Measurements from ENCODE around the gene RBM19. TPM values are rescaled to one million over a fixed set of nuclear protein-coding genes. Genes with fewer than 3 reads are reported as not detected.

Gene RBM19
- total and polyA plus RNA-seq, 2 of the 4 experiments (the other 2 are of a cell fraction) = 18.7 to 19.2 TPM

DNA sequence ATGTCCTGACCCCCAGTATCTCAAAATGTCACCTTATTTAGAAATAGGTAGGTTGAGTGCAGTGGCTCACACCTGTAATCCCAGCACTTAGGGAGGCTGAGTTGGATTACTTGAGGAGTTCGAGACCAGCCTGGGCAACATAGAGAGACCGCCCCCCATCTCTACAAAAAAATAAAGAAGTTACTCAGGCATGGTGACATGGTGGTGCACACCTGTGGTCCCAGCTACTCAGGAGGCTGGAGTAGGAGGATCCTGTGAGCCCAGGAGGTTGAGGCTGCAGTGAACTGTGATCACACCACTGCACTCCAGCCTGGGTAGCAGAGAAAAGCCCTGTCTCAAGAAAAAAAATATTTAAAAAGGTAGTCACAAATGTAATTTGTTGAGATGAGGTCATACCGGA lies 27.9 kb upstream of the RBM19 start:
- Histone ChIP-seq H4K5ac (ENCODE audit: low read depth, low read length) (no peak overlapping the region), H2BK120ac (ENCODE audit: low read depth, low read length) (no peak overlapping the region), H3K56ac (ENCODE audit: extremely low read depth, insufficient read depth, low read length) (no peak overlapping the region), H2AFZ (replicated peaks; ENCODE audit: low read length, poor library complexity) (no peak overlapping the region), H3K9ac (ENCODE audit: low read depth, low read length) (no peak overlapping the region), H4K91ac (ENCODE audit: insufficient read depth, low read depth, low read length) (no peak overlapping the region), H3K4me1 (ENCODE audit: control insufficient read depth, insufficient read depth, low read length) (no peaks in the 10 kb centered on the region), H2AK9ac (replicated peaks; ENCODE audit: low read depth, low read length, poor library complexity) (no peak overlapping the region), H3K4me3 (ENCODE audit: insufficient read depth, low read depth, low read length) (no peak overlapping the region), H4K20me1 (ENCODE audit: insufficient read depth, low read length) (no peaks in the 10 kb centered on the region), H4K8ac (ENCODE audit: low read depth in 2 of 2, low read length in 2 of 2) (no peak overlapping the region), H3K36me3 (ENCODE audit: control insufficient read depth, insufficient read depth, low read length) (no peaks in the 10 kb centered on the region), H3K9me1 (ENCODE audit: insufficient read depth, low read length) (no peaks in the 10 kb centered on the region), H2BK5ac (ENCODE audit: low read depth, low read length, poor library complexity, severe bottlenecking) (no peak overlapping the region), H3K4me2 (ENCODE audit: low read depth, low read length) (no peak overlapping the region), H2BK20ac (ENCODE audit: low read depth, low read length) (no peak overlapping the region), H3K27ac (ENCODE audit: insufficient read depth, low read length) (no peak overlapping the region), H3K4ac (ENCODE audit: low read depth, low read length) (no peak overlapping the region), H3K14ac (replicated peaks; ENCODE audit: low read depth, low read length) (no peak overlapping the region), H2BK15ac (ENCODE audit: low read depth, low read length) (no peak overlapping the region), H3K79me1 (ENCODE audit: low read depth in 1 of 2, low read length in 2 of 2) (no peaks in the 10 kb centered on the region), H3K18ac (ENCODE audit: low read depth, low read length) (no peak overlapping the region), H3K27me3 (ENCODE audit: control insufficient read depth, insufficient read depth, low read length) (peaks cover 5% of the 10 kb centered on the region; the same call in 1 of the 2 replicates), H3K23ac (ENCODE audit: low read depth, low read length) (no peak overlapping the region), H3K9me3 (ENCODE audit: control insufficient read depth, insufficient read depth, low read length) (no peaks in the 10 kb centered on the region), H2AK5ac (ENCODE audit: low read depth, low read length) (no peak overlapping the region)
- intact Hi-C loops (cut with micrococcal nuclease) = no loop called here
- TF ChIP-seq CHD1 (IDR thresholded peaks at IDR 0.05; ENCODE audit: low read depth, low read length) (no peak), RAD21 (IDR thresholded peaks at IDR 0.05; ENCODE audit: low read length) (no peak), POLR2A (IDR thresholded peaks at IDR 0.05; ENCODE audit: low read depth, low read length) (no peak), MAZ (IDR thresholded peaks at IDR 0.05; ENCODE audit: borderline replicate concordance, low read depth, low read length) (no peak), MAFK (IDR thresholded peaks at IDR 0.05; ENCODE audit: low read depth, low read length) (no peak), NFE2L2 (IDR thresholded peaks at IDR 0.05; ENCODE audit: low read depth, low read length) (no peak), MXI1 (IDR thresholded peaks at IDR 0.05; ENCODE audit: borderline replicate concordance, low read depth, low read length) (no peak), RFX5 (IDR thresholded peaks at IDR 0.05; ENCODE audit: low read depth, low read length) (no peak), BHLHE40 (IDR thresholded peaks at IDR 0.05; ENCODE audit: low read depth, low read length) (no peak)
- TF ChIP-seq, protein P1, sequence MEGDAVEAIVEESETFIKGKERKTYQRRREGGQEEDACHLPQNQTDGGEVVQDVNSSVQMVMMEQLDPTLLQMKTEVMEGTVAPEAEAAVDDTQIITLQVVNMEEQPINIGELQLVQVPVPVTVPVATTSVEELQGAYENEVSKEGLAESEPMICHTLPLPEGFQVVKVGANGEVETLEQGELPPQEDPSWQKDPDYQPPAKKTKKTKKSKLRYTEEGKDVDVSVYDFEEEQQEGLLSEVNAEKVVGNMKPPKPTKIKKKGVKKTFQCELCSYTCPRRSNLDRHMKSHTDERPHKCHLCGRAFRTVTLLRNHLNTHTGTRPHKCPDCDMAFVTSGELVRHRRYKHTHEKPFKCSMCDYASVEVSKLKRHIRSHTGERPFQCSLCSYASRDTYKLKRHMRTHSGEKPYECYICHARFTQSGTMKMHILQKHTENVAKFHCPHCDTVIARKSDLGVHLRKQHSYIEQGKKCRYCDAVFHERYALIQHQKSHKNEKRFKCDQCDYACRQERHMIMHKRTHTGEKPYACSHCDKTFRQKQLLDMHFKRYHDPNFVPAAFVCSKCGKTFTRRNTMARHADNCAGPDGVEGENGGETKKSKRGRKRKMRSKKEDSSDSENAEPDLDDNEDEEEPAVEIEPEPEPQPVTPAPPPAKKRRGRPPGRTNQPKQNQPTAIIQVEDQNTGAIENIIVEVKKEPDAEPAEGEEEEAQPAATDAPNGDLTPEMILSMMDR (conservative IDR thresholded peaks at IDR 0.05; ENCODE audit: low read depth, low read length) = no peak
- DNase-seq = no peak
- WGBS, 2 experiments (ENCODE audit: extremely low coverage in 2 of 2, insufficient read length in 1 of 2) = no CpG with 5 or more reads among the region's 3 CpGs
- dilution Hi-C loops (cut with HindIII; ENCODE audit: low sequenced_read_pairs, unreplicated experiment) = no loop called here
- in situ Hi-C loops (cut with MboI; ENCODE audit: low sequenced_read_pairs) = loop anchor here (25.0 kb wide), 1 partner anchor 1768 kb away; no protein-coding TSS in a partner anchor
- ChIA-PET POLR2A (ENCODE audit: unreplicated experiment) (no interaction called here), CTCF (interaction anchor here (0.6 kb wide), 1 partner anchor 514 kb away, joined by 3 read pairs; no protein-coding TSS in a partner anchor)
- no peak for ATAC-seq (ENCODE audit: low read depth)
- BruUV-seq (replicated peaks) = no TSS peak
